Fibroblast of villous mesenchyme (primary cell): ENCODE results near the gene CARNS1. TPM values are rescaled to one million over a fixed set of nuclear protein-coding genes. Genes with fewer than 3 reads are reported as not detected.

Experiments
- DNase-seq: peaks from one replicate; pipeline ENCODE4 v3.0.0-alpha.2; 2010; ENCODE audit warnings: low read depth
- H3K4me3 ChIP-seq: 2 replicates; pipeline ENCODE4 v1.5.1; 2011; ENCODE audit warnings: low read depth, mild to moderate bottlenecking, low read length
- total RNA-seq: library from RNA; depleted of rRNA; stranded (reverse); fragments of >200 nt; gene quantifications from 2 replicates; pipeline ENCODE4 v1.2.3, GENCODE V29; 2012
- TF ChIP-seq, protein P1 (sequence below): IDR thresholded peaks from 2 replicates; pipeline ENCODE4 v1.5.1; 2012; ENCODE audit warnings: low read depth, mild to moderate bottlenecking, low read length; ENCODE audit not compliant: insufficient read depth

Gene CARNS1
- total RNA-seq, 1 donor = not detected

DNA sequence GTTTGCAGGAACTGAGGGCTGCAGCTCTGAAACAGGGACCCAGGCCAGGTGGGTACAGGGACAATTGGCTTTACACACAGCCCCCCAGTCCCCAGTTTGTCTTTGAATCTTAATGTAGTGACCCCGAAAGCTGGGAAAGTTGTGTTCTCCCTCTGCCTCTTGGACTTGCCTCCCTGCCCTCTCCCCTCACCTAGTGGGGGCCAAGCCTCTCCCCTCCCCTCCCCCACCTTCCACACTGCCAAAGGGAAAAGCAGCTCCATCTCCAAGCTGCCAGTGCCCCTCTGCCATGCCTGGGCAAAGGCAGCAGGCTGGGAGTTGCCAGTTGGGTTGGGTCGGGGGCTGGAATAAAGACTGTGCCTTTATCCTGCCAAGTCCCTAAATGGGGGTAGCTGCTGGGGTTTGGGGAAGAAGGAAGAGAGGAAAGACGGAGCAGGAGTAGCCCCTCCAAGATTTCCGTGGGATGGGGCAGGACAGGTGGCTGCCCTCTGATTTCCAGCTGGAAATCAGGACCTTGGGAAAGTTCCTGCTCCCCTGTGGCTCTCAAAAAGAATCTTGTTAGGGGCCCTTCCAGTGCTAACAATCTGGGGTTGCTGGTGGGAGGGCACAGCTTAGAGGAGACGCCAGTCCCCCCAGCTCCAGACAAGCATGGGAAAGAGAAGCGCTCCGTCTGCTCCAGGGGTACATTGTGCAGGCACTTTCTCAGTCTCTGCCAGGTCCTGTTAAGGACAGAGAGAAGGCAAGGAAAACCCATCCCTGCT is 39.2 kb upstream of the CARNS1 start:
- TF ChIP-seq, protein P1, sequence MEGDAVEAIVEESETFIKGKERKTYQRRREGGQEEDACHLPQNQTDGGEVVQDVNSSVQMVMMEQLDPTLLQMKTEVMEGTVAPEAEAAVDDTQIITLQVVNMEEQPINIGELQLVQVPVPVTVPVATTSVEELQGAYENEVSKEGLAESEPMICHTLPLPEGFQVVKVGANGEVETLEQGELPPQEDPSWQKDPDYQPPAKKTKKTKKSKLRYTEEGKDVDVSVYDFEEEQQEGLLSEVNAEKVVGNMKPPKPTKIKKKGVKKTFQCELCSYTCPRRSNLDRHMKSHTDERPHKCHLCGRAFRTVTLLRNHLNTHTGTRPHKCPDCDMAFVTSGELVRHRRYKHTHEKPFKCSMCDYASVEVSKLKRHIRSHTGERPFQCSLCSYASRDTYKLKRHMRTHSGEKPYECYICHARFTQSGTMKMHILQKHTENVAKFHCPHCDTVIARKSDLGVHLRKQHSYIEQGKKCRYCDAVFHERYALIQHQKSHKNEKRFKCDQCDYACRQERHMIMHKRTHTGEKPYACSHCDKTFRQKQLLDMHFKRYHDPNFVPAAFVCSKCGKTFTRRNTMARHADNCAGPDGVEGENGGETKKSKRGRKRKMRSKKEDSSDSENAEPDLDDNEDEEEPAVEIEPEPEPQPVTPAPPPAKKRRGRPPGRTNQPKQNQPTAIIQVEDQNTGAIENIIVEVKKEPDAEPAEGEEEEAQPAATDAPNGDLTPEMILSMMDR = no peak
- no peak overlapping the region for H3K4me3 ChIP-seq
- no peak for DNase-seq

DNA sequence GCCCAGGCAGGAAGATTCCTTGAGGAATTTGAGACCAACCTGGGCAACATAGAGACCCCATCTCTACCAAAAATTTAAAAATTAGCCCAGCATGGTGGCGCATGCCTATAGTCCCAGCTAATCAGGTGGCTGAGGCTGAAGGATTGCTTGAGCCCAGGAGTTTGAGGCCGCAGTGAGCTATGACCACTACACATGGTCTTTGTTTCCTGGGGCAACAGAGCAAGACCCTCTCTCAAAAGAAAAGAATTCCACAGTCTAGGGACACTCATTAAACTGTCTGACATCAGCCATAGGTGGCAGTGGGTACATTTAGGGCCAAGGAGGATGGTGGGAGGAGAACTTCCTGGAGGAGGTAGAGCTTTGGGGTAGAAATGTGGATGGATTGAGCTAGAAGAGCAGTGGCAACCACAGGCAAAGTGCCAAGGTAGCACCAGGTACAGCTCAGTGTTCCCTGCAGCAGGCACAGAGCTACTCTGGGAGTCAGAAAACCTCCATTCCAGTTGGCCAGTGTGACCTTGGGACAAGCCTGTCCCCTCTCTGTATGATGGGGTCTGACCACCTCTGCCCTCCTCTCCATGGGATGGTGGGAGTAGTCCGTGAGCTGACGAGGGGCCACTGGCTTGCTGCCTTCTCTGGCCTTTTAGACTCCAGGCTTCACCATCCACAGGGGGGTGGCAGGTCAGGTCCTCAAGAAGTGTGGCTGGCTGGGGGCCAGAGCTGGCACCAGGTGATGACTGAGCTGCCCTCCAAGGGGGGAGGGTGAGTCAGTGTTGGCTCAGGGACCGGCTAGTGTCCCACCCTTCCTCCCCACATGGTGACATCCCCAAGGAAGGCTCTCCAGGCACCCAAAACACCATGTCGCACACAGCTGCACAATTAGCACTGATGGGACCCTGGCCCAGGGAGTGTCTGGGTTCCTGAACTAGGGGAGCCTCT is 38.3 kb upstream of the CARNS1 start:
- TF ChIP-seq, protein P1 = no peak
- no peak for DNase-seq
- no peak overlapping the region for H3K4me3 ChIP-seq

DNA sequence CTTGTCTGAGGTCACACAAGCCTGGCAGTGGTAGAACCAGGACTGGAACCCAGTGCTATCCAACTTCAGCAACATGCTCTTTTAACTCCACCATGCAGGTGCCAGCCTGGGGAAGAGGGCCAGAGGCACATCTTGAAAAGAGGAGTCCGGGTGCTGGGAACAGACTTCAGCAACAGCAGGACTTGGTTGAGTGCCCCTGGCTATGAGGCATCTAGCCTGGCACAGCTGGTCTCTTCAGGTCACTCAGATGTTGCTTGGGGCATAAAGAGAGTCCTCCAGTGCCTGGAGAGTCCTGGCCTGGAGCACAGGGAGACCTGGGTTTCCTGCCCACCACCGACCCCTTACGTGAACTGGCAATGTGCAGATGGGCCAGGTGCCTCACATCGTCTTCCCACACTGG is 36.9 kb upstream of the CARNS1 start:
- no peak for DNase-seq
- TF ChIP-seq, protein P1 = no peak
- H3K4me3 ChIP-seq = no peak overlapping the region

DNA sequence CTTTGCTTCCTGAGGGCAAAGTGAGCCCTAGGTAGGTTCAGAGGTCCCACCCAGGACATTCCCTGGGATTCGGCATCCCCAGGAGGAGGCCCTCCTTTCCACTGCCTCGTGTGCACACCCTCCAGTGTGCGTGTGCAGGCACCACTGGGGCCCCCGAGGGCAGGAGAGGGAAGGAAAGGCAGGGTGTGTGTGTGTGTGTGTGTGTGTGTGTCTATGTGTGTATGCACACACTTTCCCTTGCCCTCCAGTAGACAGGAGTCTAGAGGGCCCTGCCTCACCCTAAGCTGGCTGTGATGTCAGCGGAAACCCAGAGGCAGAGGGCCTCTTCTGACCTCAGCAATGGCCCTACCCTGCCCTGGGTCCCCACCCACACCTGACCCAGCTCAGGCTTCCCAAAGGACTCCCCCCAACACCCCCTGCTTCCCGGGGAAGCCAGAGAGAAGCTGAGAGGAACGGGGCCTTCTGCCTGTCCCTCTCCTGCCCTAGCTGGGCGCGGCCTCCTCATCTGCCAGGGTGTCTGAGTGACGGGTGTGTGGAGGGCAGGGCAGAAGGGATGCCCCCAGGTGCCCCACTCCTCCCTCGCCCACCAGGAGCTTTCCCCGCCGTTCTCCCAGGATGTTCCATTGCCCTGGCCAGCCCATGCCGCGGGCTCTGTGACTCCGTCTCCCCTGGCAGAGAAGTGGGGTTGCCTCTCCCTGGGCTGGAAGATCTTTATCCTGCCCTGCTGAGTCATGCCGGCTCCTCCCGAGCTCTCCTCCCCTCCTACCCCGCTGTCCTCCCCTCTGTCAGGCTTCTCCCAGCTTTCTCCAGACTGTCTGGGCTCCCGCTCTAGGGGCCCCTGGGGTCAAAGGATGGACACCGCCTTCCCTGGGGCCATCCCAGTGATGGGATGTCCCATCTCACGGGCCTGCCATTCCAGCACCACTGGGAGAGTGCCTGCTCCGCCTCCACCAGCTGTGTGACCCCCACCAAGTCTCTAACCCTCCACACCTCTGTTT is 36.1 kb upstream of the CARNS1 start:
- TF ChIP-seq, protein P1 = no peak
- peak; percentile 73 for DNase-seq
- H3K4me3 ChIP-seq = no peak overlapping the region

DNA sequence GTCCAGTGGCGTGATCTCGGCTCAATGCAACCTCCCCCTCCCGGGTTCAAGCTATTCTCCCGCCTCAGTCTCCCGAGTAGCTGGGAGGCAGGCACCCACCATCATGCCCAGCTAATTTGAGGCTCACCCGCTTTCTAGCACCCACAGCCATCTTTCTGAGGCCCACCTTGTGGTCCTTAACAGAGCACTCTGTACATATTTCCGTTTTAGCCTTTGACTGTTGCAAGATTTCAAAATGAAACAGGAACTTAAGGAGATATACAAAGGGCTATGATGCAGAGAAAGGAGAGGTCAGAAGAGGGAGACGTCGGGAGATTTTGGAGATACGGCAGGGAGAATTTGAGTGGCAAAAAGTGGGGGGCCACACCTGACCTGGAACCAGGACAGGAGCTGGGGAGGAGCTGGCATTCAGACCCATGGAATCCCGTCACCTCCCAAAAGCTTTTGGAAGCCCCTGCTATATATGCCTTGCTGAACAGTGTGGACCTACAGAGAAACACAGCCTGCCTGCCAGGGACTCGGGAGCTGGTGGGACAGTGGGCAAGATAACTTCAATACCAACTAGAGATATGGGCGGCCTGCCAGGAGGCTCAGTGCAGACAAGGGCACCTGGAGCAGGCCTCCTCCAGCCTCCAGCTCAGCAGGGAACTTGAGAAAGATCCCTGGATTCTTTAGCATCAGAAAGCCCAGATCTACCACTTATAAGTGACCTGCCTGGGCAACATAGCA is 34.1 kb upstream of the CARNS1 start:
- TF ChIP-seq, protein P1 = no peak
- DNase-seq = no peak
- H3K4me3 ChIP-seq = no peak overlapping the region
